Measurements from ENCODE around the gene UGT1A8.
"Not testable (repeated sequence)": the region's sequence is repeated elsewhere in the genome, so short reads cannot be mapped to it uniquely, and the experiment has no call there.

The UGT1A8 gene

DNA sequence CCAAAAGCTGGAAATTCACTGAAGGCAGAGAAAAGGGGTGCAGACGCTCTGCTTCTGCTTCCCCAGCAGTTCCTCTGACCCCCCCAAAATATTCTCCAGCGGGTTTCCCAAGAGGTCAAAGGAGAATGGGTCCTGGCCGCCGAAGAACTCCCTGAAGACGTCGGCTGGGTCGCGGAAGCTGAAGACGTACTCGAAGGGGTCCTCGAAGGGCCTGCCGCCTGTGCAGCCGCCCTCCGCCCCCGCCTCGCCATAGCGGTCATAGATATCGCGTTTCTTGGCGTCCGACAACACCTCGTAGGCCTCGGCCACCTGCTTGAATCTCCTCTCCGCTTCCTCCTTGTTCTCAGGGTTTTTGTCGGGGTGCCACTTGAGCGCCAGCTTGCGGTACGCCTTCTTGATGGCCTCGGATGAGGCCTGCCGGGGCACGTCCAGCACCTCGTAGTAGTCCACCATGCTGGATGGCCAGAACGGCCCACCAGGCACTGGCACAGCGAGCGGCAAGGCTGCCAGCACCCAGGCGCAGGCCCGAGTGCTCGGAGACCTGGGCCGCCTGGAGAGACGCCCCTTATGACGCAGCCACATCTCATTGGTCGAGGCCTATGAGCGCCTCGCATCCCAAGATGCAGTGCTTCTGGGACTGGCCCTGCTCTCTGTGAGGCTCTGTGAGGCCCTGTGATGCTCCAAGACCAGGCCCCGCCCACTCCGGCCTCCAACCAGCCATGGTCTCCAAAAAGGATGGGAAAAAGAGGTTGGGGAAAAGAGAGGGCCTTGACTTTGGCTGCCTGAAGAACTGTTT, 126.2 kb downstream of the UGT1A8 start:
- Histone ChIP-seq H3K9ac (ENCODE audit: low read depth, low read length) (no peak overlapping the region), H3K27me3 (ENCODE audit: control insufficient read depth, insufficient read depth, low read length) (peaks cover 5% of the 10 kb centered on the region), H3K4me3 (ENCODE audit: low read length) (no peak overlapping the region), H3K4me1 (ENCODE audit: control insufficient read depth, insufficient read depth, low read length) (no peaks in the 10 kb centered on the region), H3K9me3 (replicated peaks; ENCODE audit: low read length) (no peaks in the 10 kb centered on the region), H3K4me2 (ENCODE audit: low read length) (no peak overlapping the region), H3K36me3 (ENCODE audit: insufficient read depth, low read length) (no peaks in the 10 kb centered on the region)

DNA sequence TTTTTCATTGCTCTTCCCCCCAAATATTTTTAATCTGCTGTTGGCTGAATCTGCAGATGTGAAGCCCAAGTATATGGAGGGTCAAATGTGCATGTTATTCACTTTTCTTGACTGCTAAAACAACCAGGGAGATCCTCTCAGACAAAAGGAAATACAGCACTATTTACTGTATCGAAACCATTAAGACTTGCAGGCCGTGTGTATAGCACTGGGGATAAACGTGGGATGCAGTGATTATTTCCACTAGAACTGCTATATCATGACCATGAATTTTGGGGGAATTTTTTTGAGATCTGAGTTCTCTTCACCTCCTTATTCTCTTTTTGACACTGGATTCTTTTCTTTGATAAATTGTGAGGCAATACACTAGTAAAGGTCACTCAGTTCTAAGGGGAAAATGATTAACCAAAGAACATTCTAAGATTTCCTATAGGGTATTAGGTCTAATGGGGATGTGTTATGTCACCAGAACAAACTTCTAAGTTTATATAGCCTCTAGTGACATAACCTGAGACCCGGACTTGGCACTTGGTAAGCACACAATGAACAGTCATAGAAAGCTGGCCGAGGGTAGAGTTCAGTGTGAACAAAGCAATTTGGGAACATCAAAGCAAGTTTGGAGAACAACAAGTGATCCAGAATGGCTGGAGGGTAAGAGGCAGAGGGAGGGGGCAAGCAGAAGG, 127.8 kb downstream of the UGT1A8 start:
- no peak overlapping the region for H3K4me2 ChIP-seq (ENCODE audit: low read length)
- H3K4me3 ChIP-seq (ENCODE audit: low read length) = no peak overlapping the region
- H3K9ac ChIP-seq (ENCODE audit: low read depth, low read length) = no peak overlapping the region
- no peaks in the 10 kb centered on the region for H3K36me3 ChIP-seq (ENCODE audit: insufficient read depth, low read length)
- H3K4me1 ChIP-seq (ENCODE audit: control insufficient read depth, insufficient read depth, low read length) = no peaks in the 10 kb centered on the region
- H3K9me3 ChIP-seq (replicated peaks; ENCODE audit: low read length) = no peaks in the 10 kb centered on the region
- H3K27me3 ChIP-seq (ENCODE audit: control insufficient read depth, insufficient read depth, low read length) = peaks cover 5% of the 10 kb centered on the region

DNA sequence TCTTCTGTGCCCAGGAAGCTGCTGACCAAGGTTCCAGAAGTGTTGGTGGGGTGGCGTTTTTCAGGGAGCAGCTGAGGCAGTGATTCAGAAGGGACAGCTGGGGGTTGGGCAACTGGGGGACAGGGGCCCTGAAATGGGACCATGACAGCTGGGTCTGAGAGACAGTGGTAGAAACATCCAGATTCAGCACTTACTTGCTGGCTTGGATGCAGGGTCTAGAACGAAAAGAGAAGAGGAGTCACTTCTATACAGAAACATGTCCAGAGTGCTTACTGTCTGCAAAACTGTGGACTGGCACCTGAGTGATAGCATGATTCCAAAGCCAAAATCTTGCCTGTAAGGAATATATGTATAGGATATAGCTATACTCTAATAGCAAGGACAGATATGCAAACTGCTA, 128.4 kb downstream of the UGT1A8 start:
- H3K4me3 ChIP-seq (ENCODE audit: low read length); H3K4me1 ChIP-seq (ENCODE audit: control insufficient read depth, insufficient read depth, low read length); H3K9ac ChIP-seq (ENCODE audit: low read depth, low read length); H3K4me2 ChIP-seq (ENCODE audit: low read length); H3K36me3 ChIP-seq (ENCODE audit: insufficient read depth, low read length); H3K27me3 ChIP-seq (ENCODE audit: control insufficient read depth, insufficient read depth, low read length); H3K9me3 ChIP-seq (replicated peaks; ENCODE audit: low read length): not testable (repeated sequence)

DNA sequence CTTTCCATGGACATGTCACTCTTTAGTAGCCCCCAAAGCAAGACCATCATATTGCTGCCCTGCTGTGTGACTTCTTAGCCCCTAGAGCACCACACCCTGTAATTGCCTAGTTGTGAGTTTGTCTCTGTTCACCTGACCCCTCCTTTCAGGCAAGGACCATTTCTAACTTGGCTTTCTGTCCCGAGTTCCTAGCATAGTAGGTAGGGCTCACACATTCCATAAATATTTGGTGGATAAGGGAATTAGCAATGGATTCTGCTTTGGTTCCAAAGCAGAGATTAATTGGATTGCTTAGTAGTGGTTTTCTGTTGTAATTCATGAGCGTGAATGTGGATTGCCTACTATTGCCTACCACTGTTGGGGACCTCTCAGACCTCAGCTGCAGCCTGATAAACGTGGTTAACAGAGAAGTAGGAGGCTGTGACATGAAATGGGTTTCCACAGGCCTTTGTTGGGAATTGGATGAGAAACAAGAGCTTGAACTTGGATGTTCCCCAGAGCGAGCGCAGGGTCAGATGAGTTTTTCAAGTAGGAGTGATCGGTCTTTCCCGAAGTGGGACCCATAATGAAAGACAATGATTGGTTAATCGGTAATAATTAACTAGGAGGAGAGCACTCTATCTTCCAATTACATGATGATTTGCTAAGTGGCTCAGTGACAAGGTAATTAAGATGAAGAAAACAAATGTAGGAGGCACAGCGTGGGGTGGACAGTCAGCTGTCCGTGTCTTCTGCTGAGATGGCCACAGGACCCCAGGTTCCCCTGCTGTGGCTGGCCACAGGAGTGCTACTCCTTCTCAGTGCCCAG, 129.2 kb downstream of the UGT1A8 start:
- no peak overlapping the region for H3K4me2 ChIP-seq (ENCODE audit: low read length)
- H3K9ac ChIP-seq (ENCODE audit: low read depth, low read length) = no peak overlapping the region
- H3K4me1 ChIP-seq (ENCODE audit: control insufficient read depth, insufficient read depth, low read length) = no peaks in the 10 kb centered on the region
- no peak overlapping the region for H3K4me3 ChIP-seq (ENCODE audit: low read length)
- no peaks in the 10 kb centered on the region for H3K9me3 ChIP-seq (replicated peaks; ENCODE audit: low read length)
- H3K36me3 ChIP-seq (ENCODE audit: insufficient read depth, low read length) = no peaks in the 10 kb centered on the region
- peaks cover 5% of the 10 kb centered on the region for H3K27me3 ChIP-seq (ENCODE audit: control insufficient read depth, insufficient read depth, low read length)

DNA sequence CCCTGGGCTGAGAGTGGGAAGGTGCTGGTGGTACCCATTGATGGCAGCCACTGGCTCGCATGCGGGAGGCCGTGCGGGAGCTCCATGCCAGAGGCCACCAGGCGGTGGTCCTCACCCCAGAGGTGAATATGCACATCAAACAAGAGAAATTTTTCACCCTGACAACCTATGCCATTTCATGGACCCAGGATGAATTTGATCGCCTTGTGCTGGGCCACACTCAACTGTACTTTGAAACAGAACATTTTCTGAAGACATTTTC, 129.8 kb downstream of the UGT1A8 start:
- no peak overlapping the region for H3K9ac ChIP-seq (ENCODE audit: low read depth, low read length)
- no peaks in the 10 kb centered on the region for H3K4me1 ChIP-seq (ENCODE audit: control insufficient read depth, insufficient read depth, low read length)
- no peaks in the 10 kb centered on the region for H3K9me3 ChIP-seq (replicated peaks; ENCODE audit: low read length)
- H3K4me3 ChIP-seq (ENCODE audit: low read length) = no peak overlapping the region
- H3K27me3 ChIP-seq (ENCODE audit: control insufficient read depth, insufficient read depth, low read length) = peaks cover 5% of the 10 kb centered on the region
- no peak overlapping the region for H3K4me2 ChIP-seq (ENCODE audit: low read length)
- no peaks in the 10 kb centered on the region for H3K36me3 ChIP-seq (ENCODE audit: insufficient read depth, low read length)

DNA sequence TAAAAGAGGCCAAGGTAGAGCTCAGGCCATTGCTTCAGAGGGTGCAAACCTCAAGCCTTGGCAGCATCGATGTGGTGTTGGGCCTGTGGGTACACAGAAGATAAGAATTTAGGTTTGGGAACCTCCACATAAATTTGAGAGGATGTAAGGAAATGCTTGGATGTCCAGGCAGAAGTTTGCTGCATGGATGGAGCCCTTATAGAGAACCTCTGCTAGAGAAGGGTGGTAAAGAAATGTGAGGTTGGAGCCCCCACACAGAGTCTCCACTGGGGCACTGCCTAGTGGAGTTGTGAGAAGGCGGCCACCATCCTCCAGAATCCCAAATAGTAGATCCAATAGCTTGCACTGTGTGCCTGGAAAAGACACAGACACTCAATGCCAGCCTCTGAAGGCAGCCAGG, 133.3 kb downstream of the UGT1A8 start:
- not testable (repeated sequence) for H3K4me2 ChIP-seq (ENCODE audit: low read length); H3K9me3 ChIP-seq (replicated peaks; ENCODE audit: low read length); H3K27me3 ChIP-seq (ENCODE audit: control insufficient read depth, insufficient read depth, low read length); H3K9ac ChIP-seq (ENCODE audit: low read depth, low read length); H3K4me1 ChIP-seq (ENCODE audit: control insufficient read depth, insufficient read depth, low read length); H3K36me3 ChIP-seq (ENCODE audit: insufficient read depth, low read length); H3K4me3 ChIP-seq (ENCODE audit: low read length)

DNA sequence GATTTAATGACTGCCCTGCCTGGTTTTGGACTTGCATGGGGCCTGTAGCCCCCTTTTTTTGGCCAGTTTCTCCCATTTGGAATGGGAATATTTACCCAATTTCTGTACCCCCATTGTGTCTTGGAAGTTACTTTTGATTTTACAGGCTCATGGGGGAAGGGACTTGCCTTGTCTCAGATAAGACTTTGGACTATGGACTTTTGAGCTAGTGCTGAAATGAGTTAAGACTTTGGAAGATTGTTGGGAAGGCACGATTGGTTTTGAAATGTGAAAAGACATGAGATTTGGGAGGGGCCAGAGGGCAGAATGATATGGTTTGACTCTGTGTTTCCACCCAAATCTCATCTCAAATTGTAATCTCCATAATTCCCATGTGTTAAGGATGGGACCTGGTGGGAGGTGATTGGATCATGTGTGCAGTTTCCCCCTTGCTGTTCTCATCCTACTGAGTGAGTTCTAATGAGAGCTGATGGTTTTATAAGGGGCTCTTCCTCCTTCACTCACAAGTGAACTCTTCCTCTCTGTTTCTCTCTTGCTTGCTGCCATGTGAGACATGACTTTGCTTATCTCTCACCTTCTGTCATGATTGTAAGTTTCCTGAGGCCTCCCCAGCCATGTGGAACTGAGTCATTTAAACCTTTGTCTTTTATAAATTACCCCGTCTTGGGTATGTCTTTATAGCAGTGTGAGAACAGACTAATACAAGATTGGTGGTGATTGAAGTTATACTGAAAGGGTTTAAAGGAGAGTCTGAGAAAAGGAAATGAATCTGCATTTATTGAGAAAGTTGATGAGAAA, 134.0 kb downstream of the UGT1A8 start:
- not testable (repeated sequence) for H3K9me3 ChIP-seq (replicated peaks; ENCODE audit: low read length); H3K4me3 ChIP-seq (ENCODE audit: low read length); H3K36me3 ChIP-seq (ENCODE audit: insufficient read depth, low read length)

DNA sequence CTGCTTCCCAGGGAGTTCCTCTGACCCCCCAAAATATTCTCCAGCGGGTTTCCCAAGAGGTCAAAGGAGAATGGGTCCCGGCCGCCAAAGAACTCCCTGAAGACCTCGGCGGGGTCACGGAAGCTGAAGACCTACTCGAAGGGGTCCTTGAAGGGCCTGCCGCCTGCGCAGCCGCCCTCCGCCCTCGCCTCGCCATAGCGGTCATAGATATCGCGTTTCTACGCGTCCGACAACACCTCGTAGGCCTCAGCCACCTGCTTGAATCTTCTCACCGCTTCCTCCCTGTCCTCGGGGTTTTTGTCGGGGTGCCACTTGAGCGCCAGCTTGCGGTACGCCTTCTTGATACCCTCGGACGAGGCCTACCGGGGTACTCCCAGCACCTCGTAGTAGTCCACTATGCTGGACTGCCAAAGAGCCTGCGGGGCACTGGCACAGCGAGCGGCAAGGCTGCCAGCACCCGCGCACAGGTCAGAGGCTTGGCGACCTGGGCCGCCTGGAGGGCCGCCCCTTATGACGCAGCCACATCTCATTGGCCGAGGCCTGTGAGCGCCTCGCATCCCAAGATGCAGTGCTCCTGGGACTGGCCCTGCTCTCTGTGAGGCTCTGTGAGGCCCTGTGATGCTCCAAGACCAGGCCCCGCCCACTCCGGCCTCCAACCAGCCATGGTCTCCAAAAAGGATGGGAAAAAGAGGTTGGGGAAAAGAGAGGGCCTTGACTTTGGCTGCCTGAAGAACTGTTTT, 137.6 kb downstream of the UGT1A8 start:
- H3K27me3 ChIP-seq (ENCODE audit: control insufficient read depth, insufficient read depth, low read length) = no peaks in the 10 kb centered on the region

More for the DNA sequence above, 134.0 kb downstream of the UGT1A8 start:
- H3K4me1 ChIP-seq (ENCODE audit: control insufficient read depth, insufficient read depth, low read length); H3K4me2 ChIP-seq (ENCODE audit: low read length); H3K9ac ChIP-seq (ENCODE audit: low read depth, low read length); H3K27me3 ChIP-seq (ENCODE audit: control insufficient read depth, insufficient read depth, low read length): not testable (repeated sequence)

DNA sequence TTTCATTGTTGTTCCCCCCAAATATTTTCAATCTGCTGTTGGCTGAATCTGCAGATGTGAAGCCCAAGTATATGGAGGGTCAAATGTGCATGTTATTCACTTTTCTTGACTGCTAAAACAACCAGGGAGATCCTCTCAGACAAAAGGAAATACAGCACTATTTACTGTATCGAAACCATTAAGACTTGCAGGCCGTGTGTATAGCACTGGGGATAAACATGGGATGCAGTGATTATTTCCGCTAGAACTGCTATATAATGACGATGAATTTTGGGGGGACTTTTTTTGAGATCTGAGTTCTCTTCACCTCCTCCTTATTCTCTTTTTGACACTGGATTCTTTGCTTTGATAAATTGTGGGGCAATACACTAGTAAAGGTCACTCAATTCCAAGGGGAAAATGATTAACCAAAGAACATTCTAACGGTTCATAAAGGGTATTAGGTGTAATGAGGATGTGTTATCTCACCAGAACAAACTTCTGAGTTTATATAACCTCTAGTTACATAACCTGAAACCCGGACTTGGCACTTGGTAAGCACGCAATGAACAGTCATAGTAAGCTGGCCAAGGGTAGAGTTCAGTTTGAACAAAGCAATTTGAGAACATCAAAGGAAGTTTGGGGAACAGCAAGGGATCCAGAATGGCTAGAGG, 139.1 kb downstream of the UGT1A8 start:
- H3K36me3 ChIP-seq (ENCODE audit: insufficient read depth, low read length) = no peaks in the 10 kb centered on the region
- H3K4me2 ChIP-seq (ENCODE audit: low read length) = no peak overlapping the region
- H3K4me1 ChIP-seq (ENCODE audit: control insufficient read depth, insufficient read depth, low read length) = no peaks in the 10 kb centered on the region
- H3K9ac ChIP-seq (ENCODE audit: low read depth, low read length) = no peak overlapping the region
- no peak overlapping the region for H3K4me3 ChIP-seq (ENCODE audit: low read length)
- no peaks in the 10 kb centered on the region for H3K9me3 ChIP-seq (replicated peaks; ENCODE audit: low read length)
- H3K27me3 ChIP-seq (ENCODE audit: control insufficient read depth, insufficient read depth, low read length) = no peaks in the 10 kb centered on the region

More for the DNA sequence above, 137.6 kb downstream of the UGT1A8 start:
- H3K4me1 ChIP-seq (ENCODE audit: control insufficient read depth, insufficient read depth, low read length) = no peaks in the 10 kb centered on the region
- H3K4me2 ChIP-seq (ENCODE audit: low read length) = no peak overlapping the region
- H3K9ac ChIP-seq (ENCODE audit: low read depth, low read length) = no peak overlapping the region
- no peaks in the 10 kb centered on the region for H3K9me3 ChIP-seq (replicated peaks; ENCODE audit: low read length)
- H3K4me3 ChIP-seq (ENCODE audit: low read length) = no peak overlapping the region
- no peaks in the 10 kb centered on the region for H3K36me3 ChIP-seq (ENCODE audit: insufficient read depth, low read length)

DNA sequence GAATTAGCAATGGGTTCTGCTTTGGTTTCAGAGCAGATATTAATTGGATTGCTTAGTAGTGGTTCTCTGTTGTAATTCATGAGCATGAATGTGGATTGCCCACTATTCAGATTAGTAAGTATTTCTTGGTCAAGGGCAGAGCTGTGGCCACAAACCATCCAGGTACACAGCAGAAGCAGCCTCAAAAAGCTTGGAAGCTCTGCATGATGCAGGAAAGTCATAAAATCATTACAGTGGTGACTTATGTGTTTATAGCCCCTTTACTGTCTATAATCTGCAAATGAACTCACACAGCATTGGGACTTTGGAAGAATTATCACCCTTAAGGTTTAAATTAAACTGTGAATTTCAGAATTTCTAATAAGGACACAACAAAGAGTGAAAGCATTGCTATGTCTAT, 140.7 kb downstream of the UGT1A8 start:
- no peaks in the 10 kb centered on the region for H3K36me3 ChIP-seq (ENCODE audit: insufficient read depth, low read length)

More for the DNA sequence above, 140.7 kb downstream of the UGT1A8 start:
- Histone ChIP-seq H3K4me2 (ENCODE audit: low read length) (no peak overlapping the region), H3K4me1 (ENCODE audit: control insufficient read depth, insufficient read depth, low read length) (no peaks in the 10 kb centered on the region), H3K27me3 (ENCODE audit: control insufficient read depth, insufficient read depth, low read length) (no peaks in the 10 kb centered on the region), H3K4me3 (ENCODE audit: low read length) (no peak overlapping the region), H3K9me3 (replicated peaks; ENCODE audit: low read length) (no peaks in the 10 kb centered on the region), H3K9ac (ENCODE audit: low read depth, low read length) (no peak overlapping the region)
